HepG2 (cell line): Measurements from ENCODE around the gene TAF1B. TPM values are rescaled to one million over a fixed set of nuclear protein-coding genes. Genes with fewer than 3 reads are reported as not detected.
A peak's percentile ranks its signal among the peaks of the same experiment; 100 is the strongest.

Source experiments
- ARNT2 ChIP-seq: sonication (generic); formaldehyde crosslinking; IDR thresholded peaks from 2 replicates; pipeline ENCODE4 v1.8.0; 2022; ENCODE audit warnings: mild to moderate bottlenecking, low read depth, missing genetic modification reagents, moderate library complexity
- DPF2 ChIP-seq: sonication (generic); formaldehyde crosslinking; IDR thresholded peaks from 2 replicates; pipeline ENCODE4 v1.4.0; 2020; ENCODE audit warnings: mild to moderate bottlenecking, low read depth, missing genetic modification reagents, borderline replicate concordance
- E2F1 ChIP-seq: sonication (generic); formaldehyde crosslinking; IDR thresholded peaks from 2 replicates; pipeline ENCODE4 v1.5.0; 2020; ENCODE audit warnings: missing genetic modification reagents
- FOXK2 ChIP-seq: fragments of 450-650 bp; IDR thresholded peaks from 2 replicates; pipeline ENCODE4 v1.6.1; 2016
- GABPB1 ChIP-seq: IDR thresholded peaks from 2 replicates; pipeline ENCODE4 v1.6.1; 2016; ENCODE audit warnings: mild to moderate bottlenecking, missing genetic modification reagents, moderate library complexity, missing compliant biosample characterization
- MXD3 ChIP-seq: IDR thresholded peaks from 2 replicates; pipeline ENCODE4 v1.6.1; 2016; ENCODE audit warnings: mild to moderate bottlenecking, missing biosample characterization, missing genetic modification reagents
- MYPOP ChIP-seq: sonication (generic); formaldehyde crosslinking; IDR thresholded peaks from 2 replicates; pipeline ENCODE4 v1.8.1; 2023; ENCODE audit warnings: mild to moderate bottlenecking, moderate library complexity, missing genetic modification reagents
- NFATC3 ChIP-seq: sonication (generic); formaldehyde crosslinking; IDR thresholded peaks from 2 replicates; pipeline ENCODE4 v1.5.1; 2020; ENCODE audit warnings: mild to moderate bottlenecking, missing genetic modification reagents
- RELA ChIP-seq: sonication (generic); formaldehyde crosslinking; IDR thresholded peaks from 2 replicates; pipeline ENCODE4 v1.4.0; 2020; ENCODE audit warnings: missing genetic modification reagents
- RFX1 ChIP-seq: fragments of 450-650 bp; IDR thresholded peaks from 2 replicates; pipeline ENCODE4 v1.6.1; 2017
- RXRB ChIP-seq: IDR thresholded peaks from 2 replicates; pipeline ENCODE4 v1.6.1; 2016; ENCODE audit warnings: borderline replicate concordance, missing genetic modification reagents, missing compliant biosample characterization
- SRSF1 ChIP-seq: fragments of 200-400 bp; formaldehyde crosslinking; optimal IDR thresholded peaks from 2 replicates; pipeline ENCODE3; 2017; ENCODE audit warnings: mild to moderate bottlenecking, low read depth, low read length, moderate library complexity
- TFE3 ChIP-seq: IDR thresholded peaks from 2 replicates; pipeline ENCODE4 v1.6.1; 2016
- TIGD3 ChIP-seq: sonication (generic); formaldehyde crosslinking; IDR thresholded peaks from 2 replicates; pipeline ENCODE4 v1.5.1; 2020; ENCODE audit warnings: mild to moderate bottlenecking, missing genetic modification reagents, borderline replicate concordance
- TRAFD1 ChIP-seq: sonication (generic); formaldehyde crosslinking; IDR thresholded peaks from 2 replicates; pipeline ENCODE4 v1.5.1; 2020; ENCODE audit warnings: missing genetic modification reagents, mild to moderate bottlenecking, borderline replicate concordance
- ZNF781 ChIP-seq: sonication (generic); formaldehyde crosslinking; IDR thresholded peaks from 2 replicates; pipeline ENCODE4 v1.5.1; 2020; ENCODE audit warnings: borderline replicate concordance, mild to moderate bottlenecking, missing genetic modification reagents; ENCODE audit errors: not compliant biosample characterization
- ZXDC ChIP-seq: sonication (generic); formaldehyde crosslinking; IDR thresholded peaks from 2 replicates; pipeline ENCODE4 v1.5.0; 2020; ENCODE audit warnings: mild to moderate bottlenecking, missing genetic modification reagents
- polyA plus RNA-seq, 8 experiments: library from polyadenylated mRNA; depleted of rRNA in 3 of 8; stranded (reverse) in 7 of 8; unstranded in 1 of 8; fragments of >200 nt; fragmentation: Illumina TruSeq in 4 of 8; extraction: Trizol in 4 of 8; gene quantifications; 2 replicates each; pipeline versions ENCODE4 v1.2.1 to v1.2.3, GENCODE V29; 2011 to 2016; ENCODE audit warnings: low read depth in 4 of 8, missing spikeins in 1 of 8, mixed read lengths in 1 of 8; ENCODE audit not compliant: insufficient read depth in 1 of 8
- total RNA-seq, 5 experiments: library from RNA; depleted of rRNA; stranded (reverse); fragments of >200 nt; fragmentation: Illumina TruSeq; extraction: Trizol; gene quantifications; 2 replicates each; pipeline ENCODE4 v1.2.3, GENCODE V29; 2016; ENCODE audit warnings: low read depth in 1 of 5

Gene TAF1B
- total and polyA plus RNA-seq, 2 of the 13 experiments (the other 11 are each of a cell fraction or from before 2014, with no cell fraction given) = 13.3 to 27.7 TPM

GRCh38 chr2:9843229-9844035 is at the start of gene TAF1B (continued):
- TF ChIP-seq TIGD3 (CRISPR knock-in tag) (peak; percentile 85; the same call in 1 of the 2 replicates), DPF2 (CRISPR knock-in tag) (no peak), E2F1 (CRISPR knock-in tag) (peak; percentile 94), NFATC3 (CRISPR knock-in tag) (peak; percentile 98), TFE3 (CRISPR knock-in tag) (peak; percentile 48; the same call in 1 of the 2 replicates), TRAFD1 (CRISPR knock-in tag) (no peak), ZNF781 (CRISPR knock-in tag) (peak; percentile 97), GABPB1 (CRISPR knock-in tag) (peak; percentile 97), MXD3 (CRISPR knock-in tag) (peak; percentile 97), ARNT2 (CRISPR knock-in tag) (peak; percentile 93), ZXDC (peak; percentile 92), RFX1 (peak; percentile 63; the same call in 1 of the 2 replicates), RXRB (CRISPR knock-in tag) (peak; percentile 72), RELA (CRISPR knock-in tag) (no peak), SRSF1 (peak; percentile 95), FOXK2 (no peak), MYPOP (CRISPR knock-in tag) (peak; percentile 90)
